Natural killer cell (primary cell): ENCODE measurements around the gene DGCR2. TPM values are rescaled to one million over a fixed set of nuclear protein-coding genes. Genes with fewer than 3 reads are reported as not detected.

ENCODE experiments used
- ATAC-seq, 3 donors: fragments of 150-1000 bp in 2 of 3; fragments of 200-7000 bp in 1 of 3; cut with Tn5 transposase; 1 replicate in 1 of 3; 2 replicates in 2 of 3; pipeline ENCODE4 v1.10.0; 2021; ENCODE audit warnings: mild to moderate bottlenecking in 2 of 3, moderate library complexity in 2 of 3
- DNase-seq, 2 donors: peaks; one replicate each; pipeline versions ENCODE4 v3.0.0 to v3.0.0-alpha.2; 2013 to 2021; ENCODE audit warnings: mixed read lengths in 1 of 2
- H3K27ac ChIP-seq: one replicate; pipeline ENCODE4 v1.5.1; 2013; ENCODE audit warnings: mild to moderate bottlenecking, low read length
- H3K27me3 ChIP-seq: one replicate; pipeline ENCODE4 v1.6.1; 2013; ENCODE audit warnings: low read length; ENCODE audit not compliant: control insufficient read depth, insufficient read depth
- H3K36me3 ChIP-seq: one replicate; pipeline ENCODE4 v1.6.1; 2013; ENCODE audit warnings: low read length; ENCODE audit not compliant: control insufficient read depth, insufficient read depth
- H3K4me1 ChIP-seq: one replicate; pipeline ENCODE4 v1.6.1; 2013; ENCODE audit warnings: low read length; ENCODE audit not compliant: control insufficient read depth, insufficient read depth
- H3K4me3 ChIP-seq: one replicate; pipeline ENCODE4 v1.5.1; 2013; ENCODE audit warnings: low read length
- H3K9me3 ChIP-seq: one replicate; pipeline ENCODE4 v1.6.1; 2013; ENCODE audit warnings: low read length; ENCODE audit not compliant: control insufficient read depth, insufficient read depth
- H3K27ac Mint-ChIP-seq, 2 donors: one replicate each; pipeline ENCODE4 v1.8.0; 2022; ENCODE audit warnings: mild to moderate bottlenecking in 2 of 2, mixed read lengths in 2 of 2, moderate library complexity in 1 of 2
- H3K27me3 Mint-ChIP-seq, 2 donors: one replicate each; pipeline ENCODE4 v1.8.0; 2022; ENCODE audit warnings: low read depth in 2 of 2, mixed read lengths in 2 of 2
- H3K36me3 Mint-ChIP-seq: one replicate; pipeline ENCODE4 v1.8.0; 2022; ENCODE audit warnings: mixed read lengths
- H3K4me1 Mint-ChIP-seq, 2 donors: one replicate each; pipeline ENCODE4 v1.8.0; 2022; ENCODE audit warnings: mixed read lengths in 2 of 2
- H3K4me3 Mint-ChIP-seq: one replicate; pipeline ENCODE4 v1.8.0; 2022; ENCODE audit warnings: mild to moderate bottlenecking, moderate library complexity, mixed read lengths
- H3K9me3 Mint-ChIP-seq, 2 donors: one replicate each; pipeline ENCODE4 v1.8.0; 2022; ENCODE audit warnings: mixed read lengths in 2 of 2
- CTCF ChIP-seq: fragments of 200-600 bp; IDR thresholded peaks from one replicate; pipeline ENCODE4 v1.8.0; 2022; ENCODE audit warnings: antibody characterized with exemption
- WGBS: methylation state at CpG from one replicate; pipeline ENCODE4 v1.1.7; 2013; ENCODE audit warnings: missing lambda C conversion rate; ENCODE audit not compliant: insufficient coverage; 5-methylcytosine and 5-hydroxymethylcytosine counted together
- intact Hi-C: fragments of 100-400 bp; cut with micrococcal nuclease; formaldehyde crosslinking; loops from one replicate; pipeline ENCODE4 v1.14.2; 2022
- total RNA-seq, 4 donors: library from RNA; stranded (reverse); fragments of 120-200 nt in 1 of 4; gene quantifications; one replicate each; pipeline versions ENCODE4 v1.2.3 to v1.2.4, GENCODE V29; 2013 to 2022

DGCR2 gene
- total RNA-seq, 3 donors from 2014 or later (not counting 1 experiment from before 2014, with no cell fraction given): 27.5 to 44.1 (median 41.3) TPM

- H3K36me3 Mint-ChIP-seq: no peaks in the 10 kb centered on the region
- Histone ChIP-seq H3K4me1 (no peaks in the 10 kb centered on the region), H3K27ac (no peak overlapping the region), H3K4me3 (no peak overlapping the region), H3K36me3 (peaks cover 31% of the 10 kb centered on the region), H3K9me3 (no peaks in the 10 kb centered on the region), H3K27me3 (no peaks in the 10 kb centered on the region)
- intact Hi-C loops: no loop called here
- 91% methylated on average over 20 of the region's 20 CpGs for WGBS
- no peak for TF ChIP-seq CTCF
- H3K4me1 Mint-ChIP-seq: peaks cover 0 to 13% of the 10 kb centered on the region in 2 donors
- no peak overlapping the region for H3K4me3 Mint-ChIP-seq
- H3K27me3 Mint-ChIP-seq: no peaks in the 10 kb centered on the region
- no peak for ATAC-seq
- DNase-seq: no peak
- H3K9me3 Mint-ChIP-seq: no peaks in the 10 kb centered on the region
- H3K27ac Mint-ChIP-seq: no peak overlapping the region
Measured at GRCh38 chr22:19132153-19132552, 9.9 kb upstream of the DGCR2 start.

- H3K36me3 Mint-ChIP-seq: no peaks in the 10 kb centered on the region
- intact Hi-C loops: no loop called here
- WGBS: 97% methylated on average over 19 of the region's 19 CpGs
- peaks cover 26% of the 10 kb centered on the region for H3K36me3 ChIP-seq
- H3K27me3 ChIP-seq: no peaks in the 10 kb centered on the region
- no peak overlapping the region for H3K27ac Mint-ChIP-seq
- no peaks in the 10 kb centered on the region for H3K9me3 Mint-ChIP-seq
- DNase-seq (no peak), ATAC-seq (no peak)
- TF ChIP-seq CTCF: no peak
- no peaks in the 10 kb centered on the region for H3K27me3 Mint-ChIP-seq
- no peaks in the 10 kb centered on the region for H3K9me3 ChIP-seq
- no peaks in the 10 kb centered on the region for H3K4me1 ChIP-seq
- no peak overlapping the region for H3K4me3 Mint-ChIP-seq
- no peak overlapping the region for H3K4me3 ChIP-seq
- no peak overlapping the region for H3K27ac ChIP-seq
- H3K4me1 Mint-ChIP-seq: peaks cover 0 to 9% of the 10 kb centered on the region in 2 donors
Measured at GRCh38 chr22:19131685-19132015, 9.4 kb upstream of the DGCR2 start.

GRCh38 chr22:19130959-19131684 lies 8.9 kb upstream of the DGCR2 start, which contains the start of gene TSSK2:
Gene TSSK2, plus strand, starts transcription at chr22:19131308. Its CDS starts 92 bp downstream, at chr22:19131400.
- H3K27me3 ChIP-seq: no peaks in the 10 kb centered on the region
- WGBS: 94% methylated on average over 27 of the region's 27 CpGs
- DNase-seq: no peak
- H3K4me1 Mint-ChIP-seq: peaks cover 0 to 5% of the 10 kb centered on the region in 2 donors
- no peaks in the 10 kb centered on the region for H3K27me3 Mint-ChIP-seq
- H3K36me3 ChIP-seq: peaks cover 22% of the 10 kb centered on the region
- no peak within 1 kb of the TSS for H3K27ac Mint-ChIP-seq
- H3K9me3 Mint-ChIP-seq: no peaks in the 10 kb centered on the region
- H3K4me3 Mint-ChIP-seq: no peak within 1 kb of the TSS
- no peak within 1 kb of the TSS for H3K4me3 ChIP-seq
- no peaks in the 10 kb centered on the region for H3K36me3 Mint-ChIP-seq
- no peak within 1 kb of the TSS for H3K27ac ChIP-seq
- intact Hi-C loops: no loop called here
- H3K4me1 ChIP-seq: no peaks in the 10 kb centered on the region
- H3K9me3 ChIP-seq: no peaks in the 10 kb centered on the region
- TF ChIP-seq CTCF: no peak
- no peak for ATAC-seq

GRCh38 chr22:19129871-19130270 lies 7.7 kb upstream of the DGCR2 start:
- H3K27ac Mint-ChIP-seq: no peak overlapping the region
- H3K4me3 ChIP-seq: no peak overlapping the region
- ATAC-seq (no peak), DNase-seq (no peak)
- H3K9me3 Mint-ChIP-seq: no peaks in the 10 kb centered on the region
- no peaks in the 10 kb centered on the region for H3K27me3 Mint-ChIP-seq
- intact Hi-C loops: loop anchor here (10.0 kb wide), 1 partner anchor 305 kb away; the partner anchor contains the start of genes HIRA and MRPL40
- 85% methylated on average over 8 of the region's 8 CpGs for WGBS
- H3K4me1 Mint-ChIP-seq: no peaks in the 10 kb centered on the region
- H3K27ac ChIP-seq: no peak overlapping the region
- no peaks in the 10 kb centered on the region for H3K4me1 ChIP-seq
- no peak for TF ChIP-seq CTCF
- no peak overlapping the region for H3K4me3 Mint-ChIP-seq
- H3K36me3 ChIP-seq: peaks cover 15% of the 10 kb centered on the region
- no peaks in the 10 kb centered on the region for H3K9me3 ChIP-seq
- no peaks in the 10 kb centered on the region for H3K36me3 Mint-ChIP-seq
- H3K27me3 ChIP-seq: no peaks in the 10 kb centered on the region
